UCSD-AML1 (cell line): ENCODE measurements around the gene C22orf23.
A peak's percentile ranks its signal among the peaks of the same experiment; 100 is the strongest.

Experiments
- DNase-seq: peaks from one replicate; lab custom pipeline; 2025; ENCODE audit not compliant: unreplicated experiment; lab: John Stamatoyannopoulos, UW

Gene C22orf23

GRCh38 chr22:37926771-37927636 is 26.4 kb downstream of the C22orf23 start:
- DNase-seq: no peak

DNA sequence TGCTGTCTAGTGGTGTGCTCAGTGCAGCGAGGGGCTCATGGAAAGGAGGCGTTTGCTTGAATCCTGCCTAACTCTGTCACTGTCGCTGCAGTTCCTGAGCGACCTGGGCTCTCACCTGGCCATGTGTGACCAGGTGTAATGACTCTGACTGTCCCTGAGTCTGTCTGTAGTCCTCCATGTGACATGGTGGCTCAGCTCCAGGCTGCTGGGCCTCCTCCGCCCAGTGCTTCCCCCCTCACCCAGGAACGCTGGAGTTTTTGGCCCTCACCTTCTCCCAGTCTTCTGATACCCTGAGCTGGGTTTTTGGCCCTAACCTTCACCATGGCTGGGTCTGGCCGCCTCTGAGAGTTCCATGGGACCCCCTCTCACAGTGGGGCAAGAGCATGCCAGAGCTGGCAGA is 27.0 kb downstream of the C22orf23 start:
- no peak for DNase-seq

DNA sequence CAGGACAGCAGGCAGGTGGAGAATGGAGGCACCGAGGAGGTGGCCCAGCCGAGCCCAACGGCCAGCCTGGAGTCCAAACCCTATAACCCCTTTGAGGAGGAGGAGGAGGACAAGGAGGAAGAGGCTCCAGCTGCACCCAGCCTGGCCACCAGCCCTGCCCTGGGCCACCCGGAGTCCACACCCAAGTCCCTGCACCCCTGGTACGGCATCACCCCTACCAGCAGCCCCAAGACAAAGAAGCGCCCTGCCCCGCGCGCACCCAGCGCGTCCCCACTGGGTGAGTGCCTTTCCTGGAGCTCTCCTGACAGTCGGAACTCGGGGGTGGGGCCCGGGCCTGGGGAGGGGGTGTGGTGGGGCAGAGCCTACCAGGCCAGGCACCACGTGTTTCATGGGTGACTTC is 27.6 kb downstream of the C22orf23 start:
- no peak for DNase-seq

- DNase-seq: no peak
These were observed 28.1 kb downstream of the C22orf23 start for GRCh38 chr22:37925330-37925729.

DNA sequence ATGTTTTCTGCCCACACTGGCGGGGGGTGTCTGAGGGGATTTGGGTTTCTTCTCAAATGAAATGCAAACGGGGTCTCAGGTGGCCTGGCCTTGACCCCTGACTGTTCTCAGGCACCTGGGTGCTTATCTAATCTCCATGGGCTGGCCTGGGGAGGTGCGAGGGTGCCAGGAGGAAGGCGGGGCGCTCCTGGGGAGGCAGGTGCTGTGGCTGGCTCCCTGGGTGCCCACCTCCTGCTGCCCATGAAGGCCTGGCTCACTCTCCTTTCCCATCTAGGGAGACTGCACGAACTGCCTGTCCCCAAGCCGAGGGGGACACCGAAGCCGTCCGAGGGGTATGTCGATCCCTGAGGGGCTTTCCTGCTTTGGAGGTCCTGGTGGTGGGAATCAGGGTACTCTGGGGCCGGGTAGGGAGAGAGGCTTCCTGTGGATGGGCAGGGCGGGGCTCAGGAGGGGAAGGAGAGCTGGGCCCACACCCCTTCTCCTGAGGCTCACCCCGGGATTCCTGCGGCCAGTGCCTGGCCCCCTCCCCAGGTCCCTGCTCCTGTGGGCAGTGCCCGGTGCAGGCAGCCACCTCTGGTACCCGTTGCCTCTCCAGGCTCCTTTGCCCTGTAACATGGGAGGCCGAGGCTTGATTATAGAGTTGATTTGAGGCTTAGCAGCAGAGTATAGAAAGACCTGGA is 28.9 kb downstream of the C22orf23 start:
- DNase-seq: no peak

DNA sequence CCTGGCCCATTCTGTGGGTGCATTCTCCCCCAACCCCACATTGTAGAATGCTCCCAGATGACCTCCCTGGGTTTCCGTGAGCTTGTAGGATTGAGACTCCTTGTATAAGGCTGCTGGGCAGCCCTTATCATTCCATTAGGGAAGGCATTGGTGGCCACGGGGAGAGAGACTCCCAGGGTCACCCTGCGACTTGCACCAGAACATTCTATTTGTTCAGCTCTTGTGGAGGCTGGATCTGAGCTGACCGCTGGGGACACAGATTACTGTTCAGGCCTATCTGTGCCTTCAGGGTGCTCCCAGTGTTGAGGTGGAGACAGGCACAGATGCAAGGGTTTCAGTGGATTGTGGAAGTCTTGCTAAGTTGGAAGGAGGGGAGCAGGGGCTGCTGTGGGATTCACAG is 29.5 kb downstream of the C22orf23 start:
- DNase-seq: no peak

DNA sequence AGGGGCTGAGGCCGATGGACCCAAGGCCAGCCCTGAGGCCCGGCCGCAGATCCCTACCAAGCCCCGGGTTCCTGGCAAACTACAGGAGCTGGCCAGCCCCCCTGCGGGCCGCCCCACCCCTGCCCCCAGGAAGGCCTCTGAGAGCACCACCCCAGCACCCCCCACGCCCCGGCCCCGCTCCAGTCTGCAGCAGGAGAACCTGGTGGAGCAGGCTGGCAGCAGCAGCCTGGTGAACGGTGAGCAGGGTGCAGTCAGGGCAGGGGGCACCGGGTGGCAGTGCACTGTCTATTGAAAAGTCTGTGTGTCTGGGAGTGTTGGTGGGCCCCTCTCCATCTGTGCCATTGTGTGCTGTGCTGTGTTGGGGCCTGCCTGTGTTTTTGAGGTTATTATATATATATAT is 31.2 kb downstream of the C22orf23 start:
- no peak for DNase-seq

DNA sequence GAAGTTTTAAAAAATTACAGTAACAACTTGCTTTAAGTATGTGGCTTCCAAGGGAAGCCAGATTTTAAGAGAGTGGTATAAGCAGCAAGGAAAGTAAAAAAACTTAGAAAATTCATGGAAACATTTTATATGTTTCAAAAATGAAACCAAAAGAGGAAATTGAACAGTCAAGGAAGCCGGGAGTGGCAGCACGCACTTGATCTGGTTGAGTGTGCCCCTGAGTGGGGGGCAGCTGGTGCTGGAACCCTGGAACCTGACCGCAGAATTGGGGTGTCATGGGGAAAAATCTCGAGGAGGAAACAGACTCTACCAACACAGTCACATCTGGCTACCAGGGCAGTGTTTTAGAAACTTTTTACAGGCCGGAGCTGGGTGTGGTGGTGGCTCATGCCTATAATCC is 33.3 kb downstream of the C22orf23 start:
- no peak for DNase-seq

DNA sequence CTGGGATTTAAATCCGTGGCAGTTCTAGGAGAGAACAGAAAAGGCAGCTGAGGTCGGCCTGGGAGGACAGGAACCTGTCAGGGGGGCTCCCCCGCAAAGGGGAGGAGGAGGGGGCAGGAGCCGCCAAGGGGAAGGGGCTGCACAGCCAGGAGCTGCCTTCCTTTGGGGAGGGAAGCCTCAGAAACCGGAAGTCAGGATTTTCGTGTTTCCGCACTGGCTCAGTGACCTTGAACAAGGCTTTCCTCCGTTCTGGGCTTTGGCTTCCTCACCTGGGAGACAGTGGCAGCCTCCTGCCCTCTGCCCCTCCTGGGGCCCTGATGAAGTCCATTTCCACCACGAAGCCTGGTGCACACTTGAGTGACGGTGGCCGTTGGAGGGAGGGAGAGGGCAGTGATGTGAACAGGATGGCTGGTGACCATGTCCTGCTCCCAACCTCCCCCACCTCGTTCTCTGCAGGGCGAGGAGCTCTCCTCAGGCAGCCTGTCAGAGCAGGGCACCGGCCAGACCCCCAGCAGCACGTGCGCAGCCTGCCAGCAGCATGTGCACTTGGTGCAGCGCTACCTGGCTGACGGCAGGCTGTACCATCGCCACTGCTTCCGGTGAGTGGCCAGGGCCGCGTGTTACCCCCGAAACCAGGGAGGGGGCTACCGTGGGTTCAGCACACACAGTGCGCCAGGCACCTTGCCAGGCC is 34.7 kb downstream of the C22orf23 start:
- DNase-seq: no peak

DNA sequence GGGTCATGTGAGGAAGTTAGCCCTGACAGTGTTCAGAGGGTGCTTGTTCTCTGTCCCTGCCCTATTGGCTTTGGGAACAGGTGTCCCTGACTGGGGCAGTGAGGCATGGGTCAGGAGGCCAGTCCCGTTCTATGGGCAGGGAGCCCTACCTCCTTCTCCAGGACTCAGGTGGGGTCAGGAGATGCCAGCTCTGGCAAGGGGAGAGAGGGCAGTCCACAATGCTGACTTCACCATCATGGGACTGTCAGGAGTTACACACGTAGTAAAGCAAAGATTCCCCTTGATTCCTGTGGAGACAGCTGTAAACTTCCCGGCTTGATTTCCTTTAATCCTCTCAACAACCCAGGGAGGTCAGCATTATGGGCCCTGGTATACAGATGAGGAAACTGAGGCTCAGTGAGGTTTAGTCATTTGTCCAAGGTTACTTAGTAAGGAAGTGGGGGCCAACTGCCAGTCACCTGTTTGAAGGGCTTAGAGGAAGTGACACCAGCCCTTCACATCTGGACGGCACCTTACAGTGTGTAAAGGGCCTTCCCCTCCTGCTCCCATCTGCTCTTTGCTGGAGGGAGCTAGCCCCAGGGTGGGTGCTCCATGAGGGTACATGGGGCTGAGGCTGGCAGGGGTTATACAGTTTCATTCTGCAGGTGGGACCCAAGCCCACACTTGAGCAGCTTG is 35.4 kb downstream of the C22orf23 start:
- no peak for DNase-seq

DNA sequence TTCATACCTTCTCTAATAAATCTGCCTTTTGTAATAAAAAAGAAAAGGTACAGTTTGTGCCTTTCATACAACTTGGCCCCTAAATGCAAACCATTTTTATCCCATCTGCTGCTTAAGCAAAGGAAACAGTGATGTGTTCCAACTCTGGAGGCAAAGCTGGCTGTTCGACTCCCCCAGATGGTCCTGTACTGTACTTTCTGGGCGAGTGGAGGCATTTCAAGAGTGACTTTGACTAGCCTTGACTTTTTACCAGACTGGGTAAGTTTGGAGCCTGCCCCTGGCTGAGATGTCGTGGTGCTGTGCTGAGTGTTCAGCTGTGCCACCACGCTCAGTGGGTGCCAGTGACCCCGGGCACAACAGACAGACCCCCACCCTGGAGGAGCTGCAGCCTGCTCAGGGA is 37.1 kb downstream of the C22orf23 start:
- no peak for DNase-seq

DNA sequence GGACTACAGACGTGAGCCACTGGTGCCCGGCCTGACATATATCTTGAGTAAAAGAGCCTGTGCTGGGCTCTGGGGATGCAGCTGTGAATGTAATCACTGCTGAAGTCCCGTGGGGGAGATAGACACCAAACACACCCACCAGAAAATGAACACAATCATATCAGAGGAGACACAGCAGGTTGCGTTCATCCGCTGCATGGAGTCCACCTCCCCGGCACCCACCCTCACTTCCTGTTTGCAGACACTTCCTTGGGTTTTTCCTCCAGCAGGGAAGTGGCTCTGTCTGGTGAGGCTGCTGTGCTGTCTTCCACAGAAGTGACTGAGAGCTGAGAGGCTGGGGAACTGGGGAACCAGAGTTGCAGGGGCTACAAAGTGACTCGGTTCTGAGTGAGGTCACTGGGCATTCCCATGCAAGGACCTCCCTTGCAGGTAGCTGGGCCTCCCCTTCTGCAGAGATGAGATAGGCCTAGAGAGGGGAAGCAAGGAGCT is 40.1 kb downstream of the C22orf23 start:
- no peak for DNase-seq

GRCh38 chr22:37912171-37912570 is 41.2 kb downstream of the C22orf23 start:
- no peak for DNase-seq

GRCh38 chr22:37911697-37912096 is 41.7 kb downstream of the C22orf23 start:
- DNase-seq: no peak

DNA sequence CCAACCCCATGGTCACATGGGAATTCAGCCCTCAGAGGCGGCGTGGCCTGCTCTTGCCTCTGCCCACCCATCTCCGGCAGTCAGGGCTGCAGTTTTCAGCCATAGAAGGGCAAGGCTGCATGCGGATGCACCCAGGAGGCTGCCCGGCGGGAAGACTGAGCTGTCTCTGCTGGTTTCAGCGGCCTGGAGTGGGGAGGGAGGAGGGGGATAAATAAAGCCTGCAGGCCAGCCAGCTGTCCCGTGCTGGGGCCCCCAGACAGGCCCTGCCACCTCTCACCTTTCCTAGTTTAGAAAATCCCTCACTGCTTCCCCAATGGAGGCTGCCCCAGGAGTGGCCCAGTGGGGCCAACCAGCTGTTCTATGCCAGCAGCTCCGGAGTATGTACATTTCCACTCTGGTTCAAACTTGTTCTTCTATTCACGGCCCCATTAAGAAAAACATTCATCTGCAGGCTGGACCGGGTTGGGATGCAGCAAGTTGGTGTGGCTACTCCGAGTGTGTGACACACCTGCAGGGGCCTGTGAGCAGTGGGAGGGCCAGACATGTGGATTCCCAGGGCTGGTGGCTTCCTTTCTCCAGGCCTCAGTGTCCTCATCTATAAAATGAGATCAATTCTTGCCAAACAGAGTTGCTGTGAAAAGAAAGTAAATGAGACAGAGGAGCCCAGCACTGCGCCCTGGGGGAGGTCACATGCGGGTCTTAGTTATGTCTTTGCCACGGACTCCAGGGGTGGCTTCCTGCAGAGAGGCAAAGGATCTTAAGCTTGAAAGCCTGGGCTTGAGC is 42.3 kb downstream of the C22orf23 start:
- no peak for DNase-seq

DNA sequence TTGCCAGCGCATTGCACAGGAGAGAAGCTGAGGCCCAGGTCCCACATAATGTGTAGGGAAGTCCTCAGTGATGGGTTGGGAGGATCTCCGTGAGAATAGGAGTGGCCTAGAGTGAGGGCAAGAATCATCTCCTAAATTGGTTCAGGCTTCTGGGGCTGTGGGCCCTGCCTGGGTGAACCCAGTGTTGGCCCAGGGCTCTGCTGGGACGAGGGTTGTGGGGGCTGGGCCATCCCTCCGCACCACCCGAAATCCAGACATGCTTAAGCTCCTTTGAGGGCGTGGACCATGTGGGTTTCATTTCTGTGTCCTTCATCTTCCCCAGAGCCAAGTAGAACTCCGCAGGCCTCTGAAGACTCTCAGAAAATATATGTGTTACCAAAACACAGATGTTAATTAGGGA is 43.6 kb downstream of the C22orf23 start:
- DNase-seq: no peak

GRCh38 chr22:37907036-37907954 is 46.1 kb downstream of the C22orf23 start:
- DNase-seq: no peak

DNA sequence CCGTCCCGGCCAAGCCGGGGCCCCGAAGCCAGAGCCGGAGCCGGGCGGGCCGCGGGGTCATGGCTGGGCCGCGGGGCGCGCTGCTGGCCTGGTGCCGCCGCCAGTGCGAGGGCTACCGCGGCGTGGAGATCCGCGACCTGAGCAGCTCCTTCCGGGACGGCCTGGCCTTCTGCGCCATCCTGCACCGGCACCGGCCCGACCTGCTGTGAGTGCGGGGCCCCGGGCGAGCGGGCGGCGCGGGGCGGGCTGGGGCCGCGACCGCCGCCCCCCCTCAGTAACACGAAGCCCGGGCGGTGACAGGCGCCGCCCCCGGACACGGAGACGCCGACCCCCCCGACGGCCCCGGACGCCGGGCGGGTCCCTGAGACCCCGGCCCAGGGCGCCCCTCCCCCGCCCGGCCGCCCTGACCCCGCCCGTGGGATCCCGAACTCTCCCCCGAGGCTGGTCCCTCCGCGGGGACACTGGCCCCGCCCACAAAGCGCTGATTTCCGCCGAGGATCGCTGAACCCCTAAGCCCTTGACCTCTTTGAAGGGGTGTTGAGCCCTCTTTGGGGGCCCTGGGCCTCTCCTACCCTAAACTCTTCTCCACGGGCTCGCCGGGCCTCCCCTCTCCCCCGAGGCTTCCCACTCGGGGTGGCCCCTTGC is 46.9 kb downstream of the C22orf23 start:
- peak; percentile 41 for DNase-seq
